WI38 (cell line): ENCODE data around the gene NAV2.

Experiments
- H3K4me3 ChIP-seq: 2 replicates; pipeline ENCODE4 v1.5.1; 2011; ENCODE audit warnings: low read depth, mild to moderate bottlenecking, control low read depth, low read length
- TF ChIP-seq, protein P1 (sequence below): IDR thresholded peaks from 2 replicates; pipeline ENCODE4 v1.5.1; 2012; ENCODE audit warnings: low read depth, mild to moderate bottlenecking, control low read depth, low read length

NAV2 gene

DNA sequence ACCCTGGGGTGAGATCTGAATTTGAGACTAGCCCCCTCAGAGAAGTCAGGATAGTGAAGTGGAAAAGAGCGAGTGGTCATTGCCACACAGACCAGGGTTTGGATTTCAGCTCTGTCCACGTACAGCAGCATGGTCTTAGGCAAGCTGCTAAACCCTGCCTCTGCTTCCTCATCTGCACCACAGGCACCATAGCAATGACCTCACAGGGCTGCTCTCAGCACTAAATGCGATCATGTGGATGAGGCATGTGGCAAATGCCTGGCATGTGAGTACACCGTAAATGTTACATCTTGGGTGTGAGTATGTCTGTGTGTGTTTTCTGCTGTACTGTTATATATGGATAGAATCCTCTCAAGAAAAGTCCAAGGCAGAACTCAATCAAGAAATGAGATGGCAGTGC is 15.8 kb downstream of the NAV2 start:
- H3K4me3 ChIP-seq, result no peak overlapping the region
- TF ChIP-seq, protein P1, sequence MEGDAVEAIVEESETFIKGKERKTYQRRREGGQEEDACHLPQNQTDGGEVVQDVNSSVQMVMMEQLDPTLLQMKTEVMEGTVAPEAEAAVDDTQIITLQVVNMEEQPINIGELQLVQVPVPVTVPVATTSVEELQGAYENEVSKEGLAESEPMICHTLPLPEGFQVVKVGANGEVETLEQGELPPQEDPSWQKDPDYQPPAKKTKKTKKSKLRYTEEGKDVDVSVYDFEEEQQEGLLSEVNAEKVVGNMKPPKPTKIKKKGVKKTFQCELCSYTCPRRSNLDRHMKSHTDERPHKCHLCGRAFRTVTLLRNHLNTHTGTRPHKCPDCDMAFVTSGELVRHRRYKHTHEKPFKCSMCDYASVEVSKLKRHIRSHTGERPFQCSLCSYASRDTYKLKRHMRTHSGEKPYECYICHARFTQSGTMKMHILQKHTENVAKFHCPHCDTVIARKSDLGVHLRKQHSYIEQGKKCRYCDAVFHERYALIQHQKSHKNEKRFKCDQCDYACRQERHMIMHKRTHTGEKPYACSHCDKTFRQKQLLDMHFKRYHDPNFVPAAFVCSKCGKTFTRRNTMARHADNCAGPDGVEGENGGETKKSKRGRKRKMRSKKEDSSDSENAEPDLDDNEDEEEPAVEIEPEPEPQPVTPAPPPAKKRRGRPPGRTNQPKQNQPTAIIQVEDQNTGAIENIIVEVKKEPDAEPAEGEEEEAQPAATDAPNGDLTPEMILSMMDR, result no peak

DNA sequence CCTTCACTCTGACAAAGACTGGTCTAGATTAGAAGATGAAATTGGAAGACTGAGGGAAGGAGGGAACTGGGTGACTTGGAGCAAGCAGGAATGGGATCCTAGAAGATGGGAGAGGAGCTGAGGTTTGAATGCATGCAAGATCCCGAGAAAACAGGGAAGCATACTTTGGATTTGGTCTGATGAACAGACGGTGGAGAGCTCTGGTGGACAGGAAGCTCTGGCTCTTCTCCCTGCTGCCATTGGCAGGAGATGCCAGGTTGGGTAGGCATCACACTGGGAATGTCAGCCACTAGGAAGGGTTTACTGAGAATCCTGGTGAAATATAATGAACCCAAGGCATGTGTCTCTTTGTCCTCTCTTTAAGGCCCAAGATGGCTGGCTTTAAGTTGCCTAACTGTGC is 16.5 kb downstream of the NAV2 start:
- H3K4me3 ChIP-seq, result no peak overlapping the region
- TF ChIP-seq, protein P1, result no peak

DNA sequence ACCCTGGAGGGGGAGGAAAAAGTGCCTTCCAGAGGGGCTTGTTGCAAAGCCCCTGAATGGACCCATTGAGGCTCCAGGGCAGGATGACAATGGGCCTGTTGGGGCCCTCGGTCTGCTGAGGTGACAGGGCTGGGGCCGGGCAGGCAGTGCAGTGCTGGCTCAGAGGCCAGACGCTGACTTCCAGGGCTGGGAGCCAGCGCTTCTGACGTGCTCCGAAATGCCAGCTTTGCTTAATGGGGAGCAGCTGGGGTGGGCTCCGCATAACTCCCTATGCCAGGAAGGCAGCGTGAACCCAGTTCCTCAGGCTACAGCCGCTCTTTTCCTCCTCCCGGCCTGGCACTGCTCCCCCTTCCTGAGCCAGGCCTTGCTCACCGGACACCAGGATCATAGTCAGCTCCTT is 17.7 kb downstream of the NAV2 start:
- TF ChIP-seq, protein P1, result no peak
- no peak overlapping the region for H3K4me3 ChIP-seq

DNA sequence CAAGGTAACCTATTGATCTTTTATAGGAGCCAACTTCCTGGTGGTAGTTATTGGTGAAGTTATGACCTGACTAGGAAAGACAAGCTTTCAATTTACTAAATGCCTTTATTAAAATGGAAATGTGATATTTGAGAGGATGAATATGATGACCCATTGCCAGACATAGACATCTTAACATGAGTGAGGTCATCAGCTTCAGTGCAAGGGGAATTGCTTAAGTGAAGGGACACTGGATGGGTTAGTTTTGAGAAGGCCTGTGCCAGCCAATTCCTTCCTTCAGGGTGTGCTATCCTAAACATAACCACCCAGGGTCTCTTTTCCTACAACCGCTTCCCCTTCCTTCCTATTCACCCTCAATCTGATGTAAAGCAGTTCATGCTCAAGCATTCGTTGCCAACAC is 21.5 kb downstream of the NAV2 start:
- TF ChIP-seq, protein P1, result no peak
- no peak overlapping the region for H3K4me3 ChIP-seq

DNA sequence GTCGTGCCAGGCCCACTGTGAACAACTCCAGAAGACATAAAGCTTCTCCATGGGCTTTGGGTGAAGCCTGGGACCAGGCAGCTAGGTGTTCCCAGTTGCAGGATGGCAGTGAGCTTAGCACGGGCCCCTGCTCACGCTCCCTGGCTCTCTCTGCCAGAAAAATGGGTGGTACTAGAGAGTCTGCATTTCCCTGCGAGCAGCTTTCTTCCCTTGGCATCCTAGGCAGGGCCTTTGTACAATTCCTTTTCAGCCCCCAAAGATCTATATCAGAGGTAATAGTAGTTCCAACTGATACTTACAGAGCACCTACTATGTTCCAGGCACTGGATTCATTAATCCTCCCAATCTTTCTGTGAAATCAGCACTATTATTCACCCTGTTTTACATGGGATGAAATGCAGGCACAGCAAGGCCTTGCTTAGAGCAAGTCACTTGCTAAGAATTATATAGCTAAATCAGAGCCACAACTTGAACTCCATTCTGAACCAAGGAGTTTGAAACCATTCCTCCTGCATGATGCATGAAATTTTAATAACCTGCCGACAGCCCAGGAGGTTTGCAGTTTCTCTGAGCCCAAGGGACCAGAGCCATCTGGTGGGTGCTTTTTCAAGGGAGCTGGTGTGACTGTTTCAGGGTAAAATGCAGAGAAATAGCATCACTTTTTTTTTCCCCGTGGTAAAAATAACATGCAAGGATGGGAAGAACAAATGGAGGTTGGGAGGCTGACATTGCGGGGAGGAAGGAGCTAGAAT is 22.7 kb downstream of the NAV2 start:
- TF ChIP-seq, protein P1, result no peak
- H3K4me3 ChIP-seq, result no peak overlapping the region

DNA sequence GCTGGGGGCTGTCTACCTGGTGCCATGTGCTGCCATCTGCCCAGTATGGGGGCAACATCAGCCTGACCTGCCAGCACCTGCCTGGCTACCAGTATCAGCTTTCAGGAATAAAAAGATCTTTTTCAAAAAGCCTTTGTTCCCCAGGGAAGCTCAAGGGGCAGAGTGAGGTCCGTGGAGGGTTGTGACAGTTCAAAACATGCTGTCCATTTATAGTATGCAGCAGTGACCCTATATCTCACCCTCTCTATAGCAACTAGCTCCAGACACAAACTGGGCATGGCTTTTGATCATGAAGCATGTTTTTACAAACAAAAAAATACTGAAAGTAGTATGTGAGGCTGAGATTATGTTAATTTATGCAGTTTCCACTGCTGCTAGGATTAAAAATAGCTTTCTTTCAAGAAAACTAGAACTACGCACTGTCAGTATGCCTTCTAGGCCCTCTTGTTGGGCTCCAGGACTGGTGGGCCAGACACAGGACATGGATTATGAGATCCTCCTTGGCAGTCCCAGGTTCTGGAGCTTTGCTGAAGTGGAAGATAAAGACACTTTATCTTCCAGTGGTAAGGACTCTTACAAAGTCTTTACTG is 23.4 kb downstream of the NAV2 start:
- H3K4me3 ChIP-seq, result no peak overlapping the region
- TF ChIP-seq, protein P1, result no peak

DNA sequence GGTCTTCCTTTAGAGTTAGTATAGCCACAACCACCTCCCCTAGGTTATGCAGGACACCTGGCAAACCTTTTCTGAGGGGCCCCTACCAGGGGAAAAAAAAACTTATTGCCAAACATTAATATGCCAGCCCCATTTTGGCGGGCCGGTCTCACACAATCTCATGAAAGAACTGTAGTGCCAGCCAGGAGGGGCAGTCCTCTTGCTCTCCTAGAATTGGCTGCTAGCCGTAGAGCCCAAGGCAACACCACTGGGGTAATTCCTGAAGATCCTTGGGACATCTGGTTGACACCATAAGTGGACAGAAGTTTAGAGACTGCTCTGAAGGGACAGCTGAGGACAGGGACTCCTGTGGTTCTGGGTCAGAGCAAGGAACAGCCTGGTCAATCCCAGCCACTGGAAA is 24.2 kb downstream of the NAV2 start:
- no peak overlapping the region for H3K4me3 ChIP-seq
- TF ChIP-seq, protein P1, result no peak
